Parathyroid adenoma (tissue), 2 donors: Measurements from ENCODE around the gene PLD6.

Source experiments
- H2AFZ ChIP-seq: fragments of 300-600 bp; sonication (generic); one replicate; pipeline ENCODE4 v1.7.0; 2017; ENCODE audit warnings: antibody characterized with exemption, mild to moderate bottlenecking
- H3K27ac ChIP-seq: fragments of 300-600 bp; sonication (generic); one replicate; pipeline ENCODE4 v1.7.0; 2017
- H3K27me3 ChIP-seq: fragments of 300-600 bp; sonication (generic); one replicate; pipeline ENCODE4 v1.7.0; 2017; ENCODE audit warnings: low read length; ENCODE audit not compliant: control insufficient read depth, insufficient read depth
- H3K36me3 ChIP-seq: fragments of 300-600 bp; sonication (generic); one replicate; pipeline ENCODE4 v1.7.0; 2017; ENCODE audit warnings: low read length; ENCODE audit not compliant: control insufficient read depth, insufficient read depth
- H3K4me1 ChIP-seq: fragments of 300-600 bp; sonication (generic); one replicate; pipeline ENCODE4 v1.7.0; 2017; ENCODE audit warnings: control low read depth
- H3K4me2 ChIP-seq: fragments of 300-600 bp; sonication (generic); one replicate; pipeline ENCODE4 v1.7.0; 2017; ENCODE audit warnings: low read length
- H3K4me3 ChIP-seq: fragments of 300-600 bp; sonication (generic); one replicate; pipeline ENCODE4 v1.7.0; 2017; ENCODE audit warnings: low read depth, low read length
- H3K79me2 ChIP-seq: fragments of 300-600 bp; sonication (generic); one replicate; pipeline ENCODE4 v1.7.0; 2017; ENCODE audit warnings: control low read depth
- H3K9ac ChIP-seq: fragments of 300-600 bp; sonication (generic); one replicate; pipeline ENCODE4 v1.7.0; 2017; ENCODE audit warnings: mild to moderate bottlenecking
- H3K9me3 ChIP-seq: fragments of 300-600 bp; sonication (generic); one replicate; pipeline ENCODE4 v1.7.0; 2017; ENCODE audit warnings: low read length; ENCODE audit not compliant: control insufficient read depth
- CTCF ChIP-seq: fragments of 300-600 bp; sonication (generic); IDR thresholded peaks from one replicate; pipeline ENCODE4 v1.7.0; 2017; ENCODE audit warnings: antibody characterized with exemption, mild to moderate bottlenecking
- donor health status: primary hyperparathyroidism.

PLD6 gene

GRCh38 chr17:17175340-17175739 lies 30.8 kb downstream of the PLD6 start:
- no peaks in the 10 kb centered on the region for H3K4me1 ChIP-seq

GRCh38 chr17:17173921-17174320 lies 32.2 kb downstream of the PLD6 start:
- H3K36me3 ChIP-seq = no peaks in the 10 kb centered on the region

More at GRCh38 chr17:17175340-17175739, 30.8 kb downstream of the PLD6 start:
- H3K4me2 ChIP-seq = no peak overlapping the region
- H3K4me3 ChIP-seq = no peak overlapping the region
- H3K9ac ChIP-seq = no peak overlapping the region
- no peak for TF ChIP-seq CTCF
- H3K9me3 ChIP-seq = no peaks in the 10 kb centered on the region
- no peaks in the 10 kb centered on the region for H3K79me2 ChIP-seq
- no peak overlapping the region for H3K27ac ChIP-seq
- no peaks in the 10 kb centered on the region for H3K27me3 ChIP-seq
- H2AFZ ChIP-seq = no peak overlapping the region
- no peaks in the 10 kb centered on the region for H3K36me3 ChIP-seq

GRCh38 chr17:17172990-17173389 lies 33.1 kb downstream of the PLD6 start:
- no peak for TF ChIP-seq CTCF
- H3K9me3 ChIP-seq = no peaks in the 10 kb centered on the region
- no peaks in the 10 kb centered on the region for H3K4me1 ChIP-seq
- H3K4me2 ChIP-seq = no peak overlapping the region
- H3K27me3 ChIP-seq = no peaks in the 10 kb centered on the region
- no peak overlapping the region for H3K27ac ChIP-seq
- no peaks in the 10 kb centered on the region for H3K36me3 ChIP-seq
- H3K9ac ChIP-seq = no peak overlapping the region
- no peaks in the 10 kb centered on the region for H3K79me2 ChIP-seq
- H3K4me3 ChIP-seq = no peak overlapping the region
- no peak overlapping the region for H2AFZ ChIP-seq

More at GRCh38 chr17:17173921-17174320, 32.2 kb downstream of the PLD6 start:
- H3K4me1 ChIP-seq = no peaks in the 10 kb centered on the region
- no peaks in the 10 kb centered on the region for H3K9me3 ChIP-seq
- H3K27ac ChIP-seq = no peak overlapping the region
- H3K4me2 ChIP-seq = no peak overlapping the region
- H2AFZ ChIP-seq = no peak overlapping the region
- no peak for TF ChIP-seq CTCF
- H3K9ac ChIP-seq = no peak overlapping the region
- H3K79me2 ChIP-seq = no peaks in the 10 kb centered on the region
- H3K27me3 ChIP-seq = no peaks in the 10 kb centered on the region
- no peak overlapping the region for H3K4me3 ChIP-seq

- H3K4me2 ChIP-seq = no peak overlapping the region
- H3K9ac ChIP-seq = no peak overlapping the region
- no peak overlapping the region for H3K27ac ChIP-seq
- no peak overlapping the region for H2AFZ ChIP-seq
- no peaks in the 10 kb centered on the region for H3K9me3 ChIP-seq
- H3K4me3 ChIP-seq = no peak overlapping the region
- no peaks in the 10 kb centered on the region for H3K79me2 ChIP-seq
- TF ChIP-seq CTCF = no peak
- no peaks in the 10 kb centered on the region for H3K4me1 ChIP-seq
- H3K27me3 ChIP-seq = no peaks in the 10 kb centered on the region
- no peaks in the 10 kb centered on the region for H3K36me3 ChIP-seq
Measured at GRCh38 chr17:17172001-17172939, 33.9 kb downstream of the PLD6 start.
